Sciatic nerve (tissue), 2 donors: Measurements from ENCODE around the gene FAM124B. TPM values are rescaled to one million over a fixed set of nuclear protein-coding genes. Genes with fewer than 3 reads are reported as not detected.

ENCODE experiments used
- ATAC-seq: fragments of 200-7000 bp; cut with Tn5 transposase; one replicate; pipeline ENCODE4 v1.9.1; 2020; ENCODE audit warnings: mild to moderate bottlenecking, moderate library complexity
- DNase-seq: peaks from one replicate; pipeline ENCODE4 v3.0.0-alpha.2; 2020; ENCODE audit warnings: low spot score
- intact Hi-C: fragments of 100-400 bp; cut with DNase I; formaldehyde crosslinking; loops from one replicate; pipeline ENCODE4 v1.14.2; 2022
- total RNA-seq: library from RNA; stranded (reverse); fragmentation: NEBNext Ultra II Directional; extraction: Animal tissue kit (Norgen Biotek cat#: 25700); gene quantifications from one replicate; pipeline ENCODE4 v1.2.1, GENCODE V29; 2021
- donor health status: DM: no; HTN: no; CAD: no.
- donor health status: DM: no; HTN: no; CAD: no.

The FAM124B gene
- total RNA-seq, 1 donor from 2014 or later, result 6.3 TPM

DNA sequence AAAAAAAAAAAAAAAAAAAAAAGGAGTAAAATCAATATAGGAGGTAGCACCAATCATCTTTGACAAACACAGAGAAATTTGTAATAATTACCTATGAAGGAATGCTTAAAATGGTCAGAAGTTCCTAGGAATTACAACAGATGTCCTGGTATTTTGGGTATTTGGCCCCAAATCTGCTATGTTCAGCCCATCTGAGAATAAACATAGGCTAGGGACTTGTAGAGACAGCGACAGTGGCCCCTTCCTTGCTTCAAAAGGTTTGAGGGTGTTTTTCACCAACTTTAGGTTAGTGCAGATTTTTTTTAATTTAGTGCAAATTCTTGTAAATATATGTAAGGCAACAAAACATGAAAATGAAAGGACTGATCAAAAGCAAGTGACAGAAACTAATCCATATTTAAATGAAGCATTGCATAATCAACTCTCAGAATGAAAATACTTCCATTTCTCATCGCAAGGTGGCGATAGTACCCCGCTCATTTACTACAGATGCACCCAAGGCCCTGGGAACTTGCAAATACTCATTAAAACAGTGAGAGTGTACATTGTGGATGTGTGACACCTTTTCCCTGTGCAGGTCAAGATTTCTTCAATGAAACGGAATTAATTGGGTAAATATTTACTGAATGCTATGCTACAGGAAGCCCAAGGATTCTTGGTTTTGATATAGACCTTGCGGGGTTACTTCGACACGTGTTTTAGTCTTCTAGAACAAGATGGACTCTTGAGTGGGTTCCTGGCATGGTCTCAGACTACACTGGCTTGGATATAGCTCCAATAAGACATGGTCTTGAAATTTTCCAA lies 44.6 kb downstream of the FAM124B start:
- ATAC-seq (peak; percentile 82), DNase-seq (peak; percentile 69)
- intact Hi-C loops, result loop anchor here (5.0 kb wide), 1 partner anchor 290 kb away; no protein-coding TSS in a partner anchor

- intact Hi-C loops, result loop anchor here (5.0 kb wide), 1 partner anchor 293 kb away; no protein-coding TSS in a partner anchor
- DNase-seq (no peak), ATAC-seq (peak; percentile 59)
Measured at GRCh38 chr2:224354632-224355211, 47.2 kb downstream of the FAM124B start.

- DNase-seq (no peak), ATAC-seq (no peak)
- intact Hi-C loops, result no loop called here
Measured at GRCh38 chr2:224350703-224351102, 51.2 kb downstream of the FAM124B start.

DNA sequence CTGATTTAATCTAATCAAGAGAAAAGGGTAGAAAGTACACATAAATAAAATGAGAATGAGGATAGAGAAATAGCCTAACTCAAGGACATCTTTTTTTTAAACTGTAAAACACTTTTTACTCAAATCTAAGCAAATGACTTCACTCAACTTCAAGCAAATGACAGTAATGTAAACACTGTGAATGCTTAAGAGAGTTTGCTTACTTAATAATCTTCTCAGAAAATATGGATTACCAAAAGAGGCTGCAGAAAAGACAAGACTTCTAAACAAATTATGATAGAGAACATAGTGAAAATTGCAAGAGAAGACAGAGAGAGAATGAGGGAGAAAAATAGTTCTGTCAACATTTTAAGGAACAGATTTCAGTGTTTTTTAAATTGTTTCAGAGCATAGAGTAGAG lies 52.5 kb downstream of the FAM124B start:
- no peak for ATAC-seq
- intact Hi-C loops, result no loop called here
- DNase-seq, result no peak

GRCh38 chr2:224347176-224348051 lies 54.5 kb downstream of the FAM124B start:
- no peak for ATAC-seq
- DNase-seq, result no peak
- intact Hi-C loops, result no loop called here

DNA sequence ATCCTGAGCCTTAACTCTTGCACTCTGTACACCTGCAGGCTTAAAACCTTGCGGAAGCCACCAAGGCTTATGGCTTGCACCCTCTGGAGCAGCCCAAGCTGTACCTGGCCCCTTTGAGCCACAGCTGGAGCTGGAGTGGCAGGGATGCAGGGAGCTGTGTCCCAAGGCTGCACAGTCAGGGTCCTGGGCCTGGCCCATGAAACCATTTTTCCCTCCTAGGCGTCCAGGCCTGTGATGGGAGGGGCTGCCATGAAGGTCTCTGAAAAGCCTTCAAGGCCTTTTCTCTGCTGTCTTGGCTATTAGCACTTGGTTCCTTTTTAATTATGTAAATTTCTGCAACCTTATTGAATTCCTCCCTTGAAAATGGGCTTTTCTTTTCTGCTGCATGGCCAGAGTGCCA lies 56.4 kb downstream of the FAM124B start:
- ATAC-seq, result no peak
- intact Hi-C loops, result no loop called here

GRCh38 chr2:224343226-224343625 lies 58.7 kb downstream of the FAM124B start:
- intact Hi-C loops, result no loop called here
- DNase-seq (no peak), ATAC-seq (no peak)

More for the DNA sequence above, 56.4 kb downstream of the FAM124B start:
- DNase-seq, result no peak

DNA sequence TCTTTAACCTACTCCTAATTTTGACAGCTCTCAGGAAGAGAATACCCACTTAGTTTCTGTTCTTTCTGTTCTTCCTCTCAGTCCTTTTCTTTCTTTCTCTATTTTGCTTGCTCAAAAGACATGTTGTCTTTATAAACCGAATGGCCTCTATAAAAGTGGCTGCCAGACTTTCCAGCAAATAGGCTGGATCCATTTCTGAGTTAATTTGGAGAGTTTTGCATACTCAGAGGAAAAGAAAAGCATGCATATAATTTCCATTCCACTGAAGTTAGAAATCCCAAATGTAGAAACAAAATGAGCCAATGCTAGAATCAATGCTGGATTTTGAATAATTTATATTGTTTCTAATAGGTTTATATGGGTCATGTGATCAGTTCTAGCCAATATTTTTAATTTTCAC lies 65.9 kb downstream of the FAM124B start:
- DNase-seq (no peak), ATAC-seq (no peak)
- intact Hi-C loops, result no loop called here

- intact Hi-C loops, result no loop called here
- DNase-seq, result no peak
- ATAC-seq, result no peak
Measured at GRCh38 chr2:224334726-224335125, 67.2 kb downstream of the FAM124B start.

DNA sequence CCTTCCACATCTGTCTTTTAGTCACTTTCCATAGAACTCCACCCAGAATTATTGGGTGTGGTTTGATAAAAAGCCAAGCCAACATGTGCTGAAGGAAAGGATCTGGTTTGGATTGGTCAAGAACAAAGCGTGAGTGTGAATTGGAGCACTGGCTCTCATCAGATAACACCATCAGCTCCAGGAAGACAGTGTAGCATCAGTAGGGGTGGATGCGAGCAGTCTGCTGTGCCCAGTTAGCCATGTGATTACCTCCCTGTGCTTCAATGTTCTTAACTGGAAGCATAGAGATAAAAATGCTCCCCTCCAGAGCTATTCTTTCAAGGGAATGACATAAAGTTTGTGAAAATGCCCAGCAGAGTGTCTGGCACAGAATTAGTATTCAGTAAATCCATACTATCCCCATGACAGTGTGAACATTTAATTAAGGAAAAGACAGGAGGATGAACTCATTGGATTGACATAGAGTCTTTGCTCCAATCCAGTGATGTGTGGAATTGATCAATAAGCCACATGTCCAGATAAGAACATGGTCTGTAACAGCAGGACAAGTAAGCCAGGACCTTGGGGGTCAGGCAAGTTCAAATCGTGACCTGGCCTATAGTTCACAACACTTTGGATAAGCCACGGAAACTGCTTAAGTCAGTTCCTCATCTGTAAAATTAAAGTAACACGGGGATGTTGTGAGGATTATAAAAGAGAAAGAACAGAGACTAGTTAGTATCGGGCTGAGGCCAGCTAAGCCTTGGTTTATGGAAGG lies 68.0 kb downstream of the FAM124B start:
- no peak for ATAC-seq
- intact Hi-C loops, result no loop called here
- no peak for DNase-seq

- ATAC-seq, result no peak
- intact Hi-C loops, result no loop called here
- DNase-seq, result no peak
Measured at GRCh38 chr2:224331698-224332097, 70.2 kb downstream of the FAM124B start.

DNA sequence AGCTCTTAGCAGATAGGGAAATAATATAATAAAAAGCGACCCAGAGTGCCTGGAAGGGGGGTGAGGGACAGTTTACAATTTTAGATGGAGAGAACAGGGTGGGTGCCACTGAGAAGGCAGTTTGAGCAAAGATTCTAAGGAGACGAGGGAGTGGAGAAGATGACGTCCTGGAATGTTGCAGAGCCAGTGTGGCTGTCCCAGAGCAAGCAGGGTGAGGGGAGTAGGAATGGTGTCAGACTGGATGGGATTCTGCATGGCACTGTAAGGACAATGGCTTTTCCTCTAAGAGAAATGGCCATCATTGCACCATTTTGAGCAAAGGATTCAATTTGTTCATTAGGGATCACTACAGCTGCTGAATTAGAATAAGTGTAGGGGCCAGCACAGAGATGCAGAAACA lies 73.1 kb downstream of the FAM124B start:
- DNase-seq, result no peak
- no peak for ATAC-seq
- intact Hi-C loops, result no loop called here

Other genes starting within 250 kb of the FAM124B start
- gene CUL3, start 183.3 kb upstream of the FAM124B start, total RNA-seq, result 126 TPM